MM.1S (cell line): Measurements from ENCODE around the gene GNG12.

Source experiments
- DNase-seq: peaks from one replicate; pipeline ENCODE4 v3.0.0-alpha.2; 2015
- H2AFZ ChIP-seq: fragments of 300-600 bp; sonication (generic); 2 replicates; pipeline ENCODE4 v1.6.0; 2016; ENCODE audit warnings: antibody characterized with exemption, low read length
- H3F3A ChIP-seq: fragments of 300-600 bp; sonication (generic); 2 replicates; pipeline ENCODE4 v1.6.1; 2016; ENCODE audit warnings: mild to moderate bottlenecking, antibody characterized with exemption, low read length, moderate library complexity, mixed read lengths; ENCODE audit not compliant: insufficient read depth
- H3K27ac ChIP-seq: fragments of 300-600 bp; sonication (generic); 2 replicates; pipeline ENCODE4 v1.5.1; 2016; ENCODE audit warnings: mild to moderate bottlenecking, low read length
- H3K27me3 ChIP-seq: fragments of 300-600 bp; sonication (generic); replicated peaks from 2 replicates; pipeline ENCODE4 v1.6.0; 2016; ENCODE audit warnings: low read length; ENCODE audit not compliant: insufficient read depth
- H3K36me3 ChIP-seq: fragments of 300-600 bp; sonication (generic); replicated peaks from 2 replicates; pipeline ENCODE4 v1.6.1; 2016; ENCODE audit warnings: mild to moderate bottlenecking, low read length, mixed read lengths; ENCODE audit not compliant: insufficient read depth
- H3K4me1 ChIP-seq: fragments of 300-600 bp; sonication (generic); 2 replicates; pipeline ENCODE4 v1.6.1; 2016; ENCODE audit warnings: low read length, mixed read lengths
- H3K4me2 ChIP-seq: fragments of 300-600 bp; sonication (generic); 2 replicates; pipeline ENCODE4 v1.6.0; 2016; ENCODE audit warnings: low read depth, low read length
- H3K4me3 ChIP-seq: fragments of 300-600 bp; sonication (generic); 2 replicates; pipeline ENCODE4 v1.5.1; 2016; ENCODE audit warnings: low read length, mixed read lengths
- H3K79me2 ChIP-seq: fragments of 300-600 bp; sonication (generic); 2 replicates; pipeline ENCODE4 v1.6.1; 2016; ENCODE audit warnings: mixed run types, low read length, mixed read lengths
- H3K9ac ChIP-seq: fragments of 300-600 bp; sonication (generic); 2 replicates; pipeline ENCODE4 v1.6.1; 2016; ENCODE audit warnings: low read length, mixed read lengths
- H3K9me2 ChIP-seq: fragments of 300-600 bp; sonication (generic); replicated peaks from 2 replicates; pipeline ENCODE4 v1.6.1; 2016; ENCODE audit warnings: mild to moderate bottlenecking, low read length, mixed read lengths; ENCODE audit not compliant: insufficient read depth
- H3K9me3 ChIP-seq: fragments of 300-600 bp; sonication (generic); replicated peaks from 2 replicates; pipeline ENCODE4 v1.6.1; 2016; ENCODE audit warnings: mild to moderate bottlenecking, low read length, mixed read lengths; ENCODE audit not compliant: insufficient read depth
- H4K20me1 ChIP-seq: fragments of 300-600 bp; sonication (generic); 2 replicates; pipeline ENCODE4 v1.6.1; 2016; ENCODE audit warnings: mild to moderate bottlenecking, low read length, moderate library complexity, mixed read lengths; ENCODE audit not compliant: insufficient read depth
- EZH2 ChIP-seq: fragments of 300-600 bp; sonication (generic); optimal IDR thresholded peaks from 2 replicates; pipeline ENCODE3; 2017; ENCODE audit warnings: low read depth, mild to moderate bottlenecking, antibody characterized with exemption, low read length, mixed read lengths
- EZH2phosphoT487 ChIP-seq: fragments of 300-600 bp; sonication (generic); IDR thresholded peaks from 2 replicates; pipeline ENCODE4 v1.6.1; 2018; ENCODE audit warnings: antibody characterized with exemption, low read length
- TF ChIP-seq, protein P1 (sequence below): fragments of 300-600 bp; sonication (generic); IDR thresholded peaks from 2 replicates; pipeline ENCODE4 v1.5.1; 2016; ENCODE audit warnings: antibody characterized with exemption, low read length, mixed read lengths

GNG12 gene

DNA sequence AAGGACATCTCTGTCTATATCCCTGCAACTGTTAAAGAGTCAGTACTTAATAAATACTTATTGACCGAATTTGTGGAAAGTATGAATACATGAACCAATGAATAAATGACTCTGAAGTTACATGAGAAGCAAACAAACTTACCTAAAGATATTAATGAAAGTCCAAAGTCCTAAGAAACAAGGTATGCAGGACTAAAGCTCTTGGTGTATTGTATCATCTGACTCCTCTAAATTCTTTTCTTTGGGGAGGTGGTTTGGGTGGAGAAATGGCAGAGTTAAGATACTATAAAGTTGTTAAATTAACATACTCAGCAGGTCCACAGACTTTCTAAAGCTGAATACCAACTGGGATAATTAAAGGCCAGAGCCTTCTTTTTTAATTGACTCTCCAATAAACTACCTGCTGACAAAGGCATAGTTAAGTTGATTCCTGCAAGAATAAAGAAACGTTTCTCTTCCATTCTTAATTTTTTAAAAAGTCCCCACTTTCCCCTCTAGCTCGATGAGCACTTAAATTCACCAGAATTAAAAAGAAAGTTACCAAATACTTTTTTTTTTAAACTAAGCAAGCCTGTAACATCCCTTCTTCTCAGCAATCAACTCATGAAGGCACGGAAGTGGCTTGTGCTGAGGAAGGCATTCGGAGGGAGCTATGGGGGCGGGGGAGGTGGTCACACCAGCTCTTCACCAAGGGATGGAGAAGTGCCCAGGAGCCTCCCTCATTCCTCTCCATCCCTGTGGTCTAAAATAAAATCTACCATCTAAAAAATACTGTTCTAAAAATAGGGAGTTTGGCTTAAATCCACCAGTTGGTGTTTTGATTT, 87.2 kb downstream of the GNG12 start:
- H3K4me3 ChIP-seq, result no peak overlapping the region
- H3K9me2 ChIP-seq, result no peaks in the 10 kb centered on the region
- H3K79me2 ChIP-seq, result no peaks in the 10 kb centered on the region
- no peak for TF ChIP-seq EZH2
- H2AFZ ChIP-seq, result no peak overlapping the region
- no peaks in the 10 kb centered on the region for H3K36me3 ChIP-seq
- no peak overlapping the region for H3K27ac ChIP-seq
- no peaks in the 10 kb centered on the region for H4K20me1 ChIP-seq
- H3K4me1 ChIP-seq, result peaks cover 50% of the 10 kb centered on the region
- peaks cover 37% of the 10 kb centered on the region for H3F3A ChIP-seq
- no peak overlapping the region for H3K4me2 ChIP-seq
- H3K9me3 ChIP-seq, result no peaks in the 10 kb centered on the region
- no peak for DNase-seq
- H3K9ac ChIP-seq, result no peak overlapping the region
- no peaks in the 10 kb centered on the region for H3K27me3 ChIP-seq

DNA sequence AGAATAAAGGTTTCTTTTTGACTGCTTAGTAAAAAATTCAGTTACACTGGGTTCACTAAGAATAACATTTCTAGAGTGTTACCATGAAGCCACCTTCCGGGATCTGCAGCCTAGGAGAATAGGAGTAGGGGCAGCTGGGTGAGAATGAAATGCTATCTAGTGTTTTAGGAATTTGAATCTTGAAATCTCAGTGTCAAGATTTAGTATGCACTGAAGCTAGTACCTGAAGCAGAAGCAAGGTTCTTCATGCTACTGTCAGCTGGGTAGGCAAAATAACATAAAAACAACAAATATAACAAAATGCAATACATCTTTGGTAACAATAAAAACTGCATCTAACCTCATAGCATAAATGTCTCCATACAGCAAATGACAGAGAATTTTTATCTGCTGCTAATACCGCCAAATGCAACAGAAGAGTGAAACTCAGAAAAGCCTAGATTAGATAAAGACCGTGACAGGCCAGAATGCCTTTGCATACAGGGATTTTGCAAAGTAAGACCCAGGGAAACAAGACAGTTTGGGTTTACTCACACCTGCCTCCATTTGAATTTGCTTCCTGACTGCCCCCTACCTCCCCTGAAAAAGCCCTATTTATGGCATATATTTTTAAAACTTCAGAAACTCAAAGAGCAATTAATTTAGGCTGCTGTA, 90.1 kb downstream of the GNG12 start:
- Histone ChIP-seq H3K4me3 (peak overlapping the region; percentile 6; the same call in 1 of the 2 replicates), H3K4me2 (peak overlapping the region; percentile 55), H3K9me2 (no peaks in the 10 kb centered on the region), H4K20me1 (no peaks in the 10 kb centered on the region), H3K9me3 (no peaks in the 10 kb centered on the region), H3K4me1 (peaks cover 23% of the 10 kb centered on the region), H3K36me3 (no peaks in the 10 kb centered on the region), H2AFZ (peak overlapping the region; percentile 5), H3K27me3 (no peaks in the 10 kb centered on the region), H3K79me2 (no peaks in the 10 kb centered on the region), H3K27ac (peak overlapping the region; percentile 48; the same call in 1 of the 2 replicates), H3F3A (peaks cover 11% of the 10 kb centered on the region), H3K9ac (peak overlapping the region; percentile 1; the same call in 1 of the 2 replicates)
- no peak for TF ChIP-seq EZH2phosphoT487
- TF ChIP-seq EZH2, result no peak
- TF ChIP-seq, protein P1, sequence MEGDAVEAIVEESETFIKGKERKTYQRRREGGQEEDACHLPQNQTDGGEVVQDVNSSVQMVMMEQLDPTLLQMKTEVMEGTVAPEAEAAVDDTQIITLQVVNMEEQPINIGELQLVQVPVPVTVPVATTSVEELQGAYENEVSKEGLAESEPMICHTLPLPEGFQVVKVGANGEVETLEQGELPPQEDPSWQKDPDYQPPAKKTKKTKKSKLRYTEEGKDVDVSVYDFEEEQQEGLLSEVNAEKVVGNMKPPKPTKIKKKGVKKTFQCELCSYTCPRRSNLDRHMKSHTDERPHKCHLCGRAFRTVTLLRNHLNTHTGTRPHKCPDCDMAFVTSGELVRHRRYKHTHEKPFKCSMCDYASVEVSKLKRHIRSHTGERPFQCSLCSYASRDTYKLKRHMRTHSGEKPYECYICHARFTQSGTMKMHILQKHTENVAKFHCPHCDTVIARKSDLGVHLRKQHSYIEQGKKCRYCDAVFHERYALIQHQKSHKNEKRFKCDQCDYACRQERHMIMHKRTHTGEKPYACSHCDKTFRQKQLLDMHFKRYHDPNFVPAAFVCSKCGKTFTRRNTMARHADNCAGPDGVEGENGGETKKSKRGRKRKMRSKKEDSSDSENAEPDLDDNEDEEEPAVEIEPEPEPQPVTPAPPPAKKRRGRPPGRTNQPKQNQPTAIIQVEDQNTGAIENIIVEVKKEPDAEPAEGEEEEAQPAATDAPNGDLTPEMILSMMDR, result no peak
- DNase-seq, result peak; percentile 33

DNA sequence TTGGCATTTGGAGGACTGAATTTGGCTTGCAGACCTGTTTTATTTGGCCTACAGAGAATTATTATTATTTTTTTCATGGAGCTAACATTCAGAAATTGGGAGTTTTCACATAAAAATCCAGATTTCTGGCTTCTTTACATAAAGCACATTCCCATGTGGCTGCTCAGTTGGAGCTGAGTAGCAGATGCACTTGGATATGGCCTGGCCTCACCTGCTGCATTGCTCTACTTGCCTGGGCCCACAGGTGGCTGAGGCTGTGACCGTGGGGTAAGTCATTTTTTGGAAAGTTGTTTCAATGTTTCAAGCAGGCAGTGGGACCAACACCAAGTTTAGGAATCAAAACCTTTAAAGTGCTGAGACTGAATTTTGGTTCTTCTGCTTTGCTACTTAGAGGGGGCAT, 91.5 kb downstream of the GNG12 start:
- no peak overlapping the region for H3K4me2 ChIP-seq
- H3F3A ChIP-seq, result peaks cover 8% of the 10 kb centered on the region
- no peak overlapping the region for H3K9ac ChIP-seq
- H4K20me1 ChIP-seq, result no peaks in the 10 kb centered on the region
- H3K4me3 ChIP-seq, result no peak overlapping the region
- H3K4me1 ChIP-seq, result peaks cover 21% of the 10 kb centered on the region
- DNase-seq, result no peak
- H3K27me3 ChIP-seq, result no peaks in the 10 kb centered on the region
- TF ChIP-seq, protein P1, result no peak
- TF ChIP-seq EZH2 (no peak), EZH2phosphoT487 (no peak)
- no peaks in the 10 kb centered on the region for H3K9me2 ChIP-seq
- H3K79me2 ChIP-seq, result no peaks in the 10 kb centered on the region
- H3K36me3 ChIP-seq, result no peaks in the 10 kb centered on the region
- H2AFZ ChIP-seq, result no peak overlapping the region
- no peak overlapping the region for H3K27ac ChIP-seq
- no peaks in the 10 kb centered on the region for H3K9me3 ChIP-seq

DNA sequence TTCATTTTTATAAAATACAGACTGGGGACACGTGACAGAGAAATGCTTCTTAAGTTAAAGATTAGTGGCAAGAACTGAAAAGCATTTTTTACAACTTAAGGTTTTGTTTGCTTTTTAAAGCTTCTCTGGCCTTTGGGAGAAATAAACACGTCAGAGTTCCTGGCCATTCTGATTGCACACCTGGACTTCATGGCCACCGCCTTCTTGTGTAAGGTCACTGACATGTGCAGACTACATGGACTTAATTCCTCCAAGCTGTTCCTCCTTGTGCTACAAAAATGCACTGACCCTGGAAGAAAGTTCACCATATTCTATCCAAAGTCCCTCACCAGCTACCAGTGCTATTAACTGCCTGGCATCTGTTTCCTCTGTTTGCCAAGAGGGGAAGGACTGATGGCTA, 92.1 kb downstream of the GNG12 start:
- Histone ChIP-seq H3K79me2 (no peaks in the 10 kb centered on the region), H3K9ac (no peak overlapping the region), H3K27me3 (no peaks in the 10 kb centered on the region), H4K20me1 (no peaks in the 10 kb centered on the region), H3K4me2 (no peak overlapping the region), H3K4me3 (no peak overlapping the region), H3K36me3 (no peaks in the 10 kb centered on the region), H2AFZ (no peak overlapping the region), H3K9me2 (no peaks in the 10 kb centered on the region), H3K9me3 (no peaks in the 10 kb centered on the region), H3K27ac (no peak overlapping the region), H3F3A (peaks cover 8% of the 10 kb centered on the region), H3K4me1 (peaks cover 26% of the 10 kb centered on the region)
- DNase-seq, result no peak
- TF ChIP-seq EZH2phosphoT487 (no peak), EZH2 (no peak)
- TF ChIP-seq, protein P1, result no peak
